BJ (cell line): Measurements from ENCODE around the gene APBB1IP. TPM values are rescaled to one million over a fixed set of nuclear protein-coding genes. Genes with fewer than 3 reads are reported as not detected.

Experiments
- CTCF ChIA-PET: fragments of 350-600 bp; formaldehyde crosslinking; extraction: SDS; loops from one replicate; lab custom pipeline; 2021; ENCODE audit warnings: antibody characterized with exemption, inconsistent platforms; lab: Yijun Ruan, JAX
- POLR2A ChIA-PET: fragments of 300-600 bp; sonication (Branson Sonifier 250); formaldehyde crosslinking; extraction: SDS; loops from one replicate; lab custom pipeline; 2021; ENCODE audit warnings: antibody characterized with exemption; lab: Charles Lee
- DNase-seq: peaks from one replicate; pipeline ENCODE4 v3.0.0-alpha.2; 2011; ENCODE audit warnings: low read depth
- H3K27me3 ChIP-seq: 2 replicates; pipeline ENCODE4 v1.6.0; 2011; ENCODE audit warnings: low read length; ENCODE audit not compliant: control insufficient read depth, insufficient read depth
- H3K36me3 ChIP-seq: 2 replicates; pipeline ENCODE4 v1.5.1; 2011; ENCODE audit warnings: low read length; ENCODE audit not compliant: control insufficient read depth, insufficient read depth
- H3K4me3 ChIP-seq: 2 replicates; pipeline ENCODE4 v1.5.1; 2011; ENCODE audit warnings: low read depth, mild to moderate bottlenecking, control low read depth, low read length
- CTCF ChIP-seq: IDR thresholded peaks from 2 replicates; pipeline ENCODE4 v1.5.1; 2011; ENCODE audit warnings: low read depth, mild to moderate bottlenecking, control low read depth, inconsistent platforms, low read length, moderate library complexity; ENCODE audit not compliant: insufficient read depth
- polyA plus RNA-seq: library from polyadenylated mRNA; depleted of rRNA; stranded (reverse); fragments of >200 nt; gene quantifications from 2 replicates; pipeline ENCODE4 v1.2.3, GENCODE V29; 2011

The APBB1IP gene
- polyA plus RNA-seq, 1 experiment = 4.3 TPM

DNA sequence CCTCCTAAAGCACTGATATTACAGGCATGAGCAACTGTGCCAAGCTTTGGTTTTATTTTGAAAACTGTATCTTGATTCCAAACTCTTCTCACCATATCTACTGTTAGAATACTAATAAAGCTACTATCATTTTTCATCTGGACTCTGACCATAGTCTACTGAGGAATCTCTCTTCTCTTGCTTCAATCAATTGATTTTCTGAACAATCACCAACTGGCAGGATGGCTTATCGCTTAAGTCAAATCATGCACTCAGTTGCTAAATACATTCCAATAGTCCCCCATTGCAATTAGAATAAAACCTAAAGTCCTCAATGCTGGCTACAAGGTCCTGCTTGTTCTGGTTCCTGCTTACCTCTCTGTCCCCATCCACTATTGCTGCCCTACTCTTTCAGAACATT lies 2.3 kb upstream of the APBB1IP start:
- Histone ChIP-seq H3K36me3 (no peaks in the 10 kb centered on the region), H3K27me3 (no peaks in the 10 kb centered on the region), H3K4me3 (no peak overlapping the region)
- ChIA-PET CTCF (no interaction called here), POLR2A (no interaction called here)
- no peak for TF ChIP-seq CTCF
- DNase-seq = no peak

- no peak overlapping the region for H3K4me3 ChIP-seq
- H3K36me3 ChIP-seq = no peaks in the 10 kb centered on the region
- TF ChIP-seq CTCF = no peak
- DNase-seq = no peak
- ChIA-PET POLR2A (no interaction called here), CTCF (interaction anchor here (0.7 kb wide), 1 partner anchor 40 kb away, joined by 3 read pairs; no protein-coding TSS in a partner anchor)
- no peaks in the 10 kb centered on the region for H3K27me3 ChIP-seq
Measured at GRCh38 chr10:26436848-26437247, 1.3 kb upstream of the APBB1IP start.

- peak overlapping the region; percentile 53 for H3K4me3 ChIP-seq
- ChIA-PET CTCF (interaction anchor here (0.6 kb wide), 1 partner anchor 99 kb away, joined by 4 read pairs; no protein-coding TSS in a partner anchor), POLR2A (no interaction called here)
- H3K27me3 ChIP-seq = no peaks in the 10 kb centered on the region
- DNase-seq = no peak
- no peaks in the 10 kb centered on the region for H3K36me3 ChIP-seq
- no peak for TF ChIP-seq CTCF
Measured at GRCh38 chr10:26438534-26439341, 597 bp downstream of the APBB1IP start.

GRCh38 chr10:26439406-26440087 lies 1.4 kb downstream of the APBB1IP start:
- H3K4me3 ChIP-seq = peak overlapping the region; percentile 53
- POLR2A ChIA-PET = no interaction called here

More at GRCh38 chr10:26439406-26440087, 1.4 kb downstream of the APBB1IP start:
- CTCF ChIA-PET = no interaction called here
- Histone ChIP-seq H3K27me3 (no peaks in the 10 kb centered on the region), H3K36me3 (no peaks in the 10 kb centered on the region)
- no peak for DNase-seq
- TF ChIP-seq CTCF = no peak
